ENCODE measurements around the gene NSUN3. TPM values are rescaled to one million over a fixed set of nuclear protein-coding genes. Genes with fewer than 3 reads are reported as not detected.
A peak's percentile ranks its signal among the peaks of the same experiment; 100 is the strongest.
"Not testable (repeated sequence)": the region's sequence is repeated elsewhere in the genome, so short reads cannot be mapped to it uniquely, and the experiment has no call there.

The NSUN3 gene
- total RNA-seq (2014; rRNA removed; shearing (Covaris generic)): 13.1 and 13.5 TPM in 2 replicates
- 4.4 and 5.4 TPM in 2 replicates for polyA plus RNA-seq (2015; cell fraction: cytosol; rRNA removed)
- 8.5 and 15.5 TPM in 2 replicates for polyA plus RNA-seq (2015; cell fraction: nucleus; rRNA removed)

DNA sequence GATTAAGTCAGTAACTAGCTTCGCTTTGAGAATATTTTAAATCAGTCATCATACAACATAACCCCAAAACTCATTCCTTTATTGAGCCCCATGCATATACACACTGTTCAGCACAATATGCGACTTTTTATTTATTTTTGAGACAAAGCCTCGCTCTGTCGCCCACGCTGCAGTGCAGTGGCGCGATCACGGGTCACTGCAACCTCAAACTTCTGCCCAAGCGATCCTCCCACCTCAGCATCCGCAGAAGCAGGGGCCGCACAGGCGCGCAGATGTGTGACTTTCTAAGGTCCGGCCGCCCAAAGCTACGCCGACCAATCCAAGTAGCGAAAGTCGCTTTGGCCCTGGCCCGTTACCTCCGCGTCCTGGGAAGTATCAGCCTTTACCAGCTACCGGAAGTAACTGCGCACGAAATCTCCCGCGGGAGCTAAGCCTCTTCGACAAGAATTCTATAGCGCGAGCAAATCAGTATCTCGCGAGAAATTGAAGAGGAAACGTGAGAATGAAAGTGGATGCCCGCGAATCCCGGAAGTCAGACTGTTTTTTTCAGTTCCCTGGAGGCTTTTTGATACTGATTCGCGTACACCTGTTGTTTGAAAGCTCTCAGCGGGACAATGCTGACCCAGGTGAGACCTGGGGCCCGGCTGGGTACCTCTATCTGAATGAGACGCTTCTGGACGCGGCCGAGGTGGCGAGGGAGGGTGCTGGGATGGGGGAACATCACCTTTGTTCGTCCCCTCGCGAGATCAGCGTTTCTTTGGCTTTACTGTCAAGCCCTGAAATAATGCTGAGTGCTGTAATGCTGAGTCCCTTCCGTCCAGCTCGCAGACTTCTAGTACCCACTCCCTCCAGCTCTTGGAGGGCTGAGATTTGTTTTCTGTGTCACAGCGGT is at the start of gene NSUN3, which contains the start of gene DHFR2:
Gene NSUN3, plus strand, starts transcription at position 549 of the 892 bp plus-strand sequence. Its CDS starts 66 bp downstream, at position 615.
Gene DHFR2, minus strand, starts transcription at position 404 of the 892 bp plus-strand sequence. CDS start 1,405 bp downstream, outside the sequence.
- in situ Hi-C loops (cut with HindIII; ENCODE audit: low pct_unique_long_range_greater_than_20kb, low sequenced_read_pairs): no loop called here
- DNase-seq (ENCODE audit: low read depth, low spot score): peak; percentile 98

DNA sequence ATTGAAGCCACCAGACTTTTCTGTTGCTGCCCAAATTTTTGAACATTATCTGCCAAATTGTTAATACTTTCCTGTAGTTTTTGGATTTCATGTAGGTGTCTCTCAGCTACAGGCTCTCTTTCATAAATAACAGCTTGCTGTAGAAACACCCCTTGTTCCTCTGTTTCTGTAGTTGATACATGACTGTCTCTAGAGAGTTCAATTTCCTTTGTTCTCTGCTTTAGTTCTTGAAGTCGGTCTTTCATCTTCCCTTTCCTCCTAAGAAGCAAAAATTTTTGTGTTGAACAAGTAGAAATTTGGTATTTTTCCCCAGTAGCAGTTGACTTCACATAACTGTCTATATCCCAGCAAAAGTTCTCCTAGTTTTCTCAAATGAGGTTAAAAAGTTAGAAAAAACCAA is 47.8 kb upstream of the NSUN3 start:
- in situ Hi-C loops (cut with HindIII; ENCODE audit: low pct_unique_long_range_greater_than_20kb, low sequenced_read_pairs): no loop called here

DNA sequence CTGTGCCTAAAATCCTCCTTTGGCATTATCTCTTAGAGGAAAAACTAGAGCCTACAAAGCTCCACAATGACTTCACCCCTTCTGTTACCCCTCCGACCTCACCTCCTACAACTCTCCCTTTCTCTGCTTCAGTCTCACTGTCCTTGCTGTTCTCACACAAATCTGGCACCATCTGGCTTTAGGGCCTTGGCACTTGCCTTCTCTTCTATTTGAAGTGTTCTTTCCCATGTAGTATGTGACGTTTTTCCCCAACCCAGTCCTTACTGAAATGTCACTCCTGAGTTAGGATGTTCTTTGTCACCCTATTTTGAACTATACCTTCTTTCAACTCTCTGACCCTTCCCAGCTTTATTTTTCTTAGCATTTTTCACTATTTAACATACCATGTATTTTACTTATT is 43.2 kb upstream of the NSUN3 start:
- in situ Hi-C loops (cut with HindIII; ENCODE audit: low pct_unique_long_range_greater_than_20kb, low sequenced_read_pairs): no loop called here
- no peak for DNase-seq (ENCODE audit: low read depth, low spot score)

More for the DNA sequence above, 47.8 kb upstream of the NSUN3 start:
- no peak for DNase-seq (ENCODE audit: low read depth, low spot score)

DNA sequence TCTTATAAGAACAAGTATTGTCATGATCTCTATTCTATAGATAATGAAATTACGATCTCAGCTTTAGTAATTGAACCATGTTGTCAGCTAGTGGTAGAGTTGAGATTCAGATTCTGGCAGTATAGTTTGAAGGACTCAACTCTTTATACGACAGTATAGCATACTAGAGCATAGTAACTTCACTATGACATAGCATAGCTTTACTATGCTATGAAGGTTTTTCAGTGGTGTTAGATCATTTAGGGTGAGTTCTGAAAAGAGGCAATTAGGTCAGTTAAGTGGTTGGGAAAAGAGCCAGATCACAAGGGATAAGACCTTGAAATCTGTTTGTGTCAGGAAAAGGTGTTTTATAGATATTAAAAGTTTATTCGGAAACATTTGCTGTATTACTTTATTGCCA is 42.6 kb upstream of the NSUN3 start:
- in situ Hi-C loops (cut with HindIII; ENCODE audit: low pct_unique_long_range_greater_than_20kb, low sequenced_read_pairs): no loop called here

DNA sequence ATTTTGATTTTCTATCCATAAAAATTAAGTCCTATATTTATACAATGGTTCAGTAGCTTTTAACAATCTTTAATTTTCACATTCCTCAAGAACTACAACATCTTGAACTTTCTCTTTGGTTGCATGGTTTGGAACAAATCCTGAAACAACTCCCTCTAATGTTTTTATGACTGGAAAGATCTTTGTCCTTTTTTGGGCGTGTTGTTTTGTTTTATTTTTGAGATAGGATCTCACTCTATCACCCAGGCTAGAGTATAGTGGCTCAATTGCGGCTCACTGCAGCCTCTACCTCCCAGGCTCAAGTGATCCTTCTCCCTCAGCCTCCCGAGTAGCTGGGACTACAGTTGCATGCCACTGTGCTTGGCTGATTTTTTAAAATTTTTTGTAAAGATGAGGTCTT is 38.5 kb upstream of the NSUN3 start:
- DNase-seq (ENCODE audit: low read depth, low spot score): no peak
- in situ Hi-C loops (cut with HindIII; ENCODE audit: low pct_unique_long_range_greater_than_20kb, low sequenced_read_pairs): no loop called here

More for the DNA sequence above, 42.6 kb upstream of the NSUN3 start:
- no peak for DNase-seq (ENCODE audit: low read depth, low spot score)

DNA sequence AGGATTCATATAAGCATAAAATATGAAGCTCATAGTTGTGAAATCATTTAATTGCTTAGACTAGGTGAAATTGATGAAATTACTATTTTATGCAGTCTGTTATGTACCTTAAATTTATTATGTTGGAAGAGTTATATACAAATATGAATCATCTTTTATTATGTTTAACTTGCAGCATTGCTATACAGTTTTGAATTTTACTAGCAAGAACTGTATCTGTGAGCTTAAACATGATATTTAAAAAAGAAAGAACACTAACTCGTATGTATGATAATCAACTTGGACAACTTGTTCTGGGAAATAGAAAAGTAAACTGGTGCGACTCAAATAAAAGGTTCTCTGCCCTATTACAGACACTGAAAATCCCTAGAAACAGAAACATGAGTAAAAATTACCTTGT is 36.2 kb upstream of the NSUN3 start:
- in situ Hi-C loops (cut with HindIII; ENCODE audit: low pct_unique_long_range_greater_than_20kb, low sequenced_read_pairs): no loop called here
- DNase-seq (ENCODE audit: low read depth, low spot score): no peak

DNA sequence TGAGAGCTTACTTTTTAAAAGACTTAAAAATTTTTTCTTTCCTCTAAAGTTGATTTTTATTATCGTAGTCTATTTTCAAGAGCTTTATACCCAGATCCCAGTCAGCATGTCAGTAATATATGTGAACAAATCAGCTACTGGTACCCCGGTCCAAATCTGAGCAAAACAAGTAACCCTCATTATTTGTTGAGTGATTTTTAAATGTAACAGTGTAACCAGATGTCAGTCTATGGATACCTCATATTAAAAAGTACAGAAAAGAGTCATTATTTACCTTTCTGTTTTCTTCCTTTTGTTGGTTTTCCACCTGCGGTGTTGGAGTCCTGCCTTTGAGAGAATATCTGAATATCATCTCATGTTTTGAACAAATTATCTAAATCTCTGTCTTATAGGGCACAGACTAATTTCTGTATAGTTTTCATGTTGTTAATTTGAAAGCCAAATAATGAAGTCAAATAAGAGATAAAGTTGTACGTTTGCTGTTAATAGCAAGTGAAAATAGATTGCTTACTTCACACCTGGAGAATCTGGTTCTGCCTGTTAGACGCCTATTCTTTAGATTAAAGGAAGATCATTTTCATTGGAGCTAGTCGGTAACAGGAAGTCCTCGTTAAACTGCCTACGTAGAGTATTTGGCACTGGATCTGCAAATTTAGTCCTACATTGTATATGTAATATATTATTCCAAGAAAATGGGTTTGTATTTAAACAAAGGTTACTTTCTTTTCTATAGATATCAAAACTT is 34.6 kb upstream of the NSUN3 start, which contains the start of gene STX19:
Gene STX19, minus strand, starts transcription at position 505 of the 745 bp plus-strand sequence. CDS start 13,328 bp downstream, outside the sequence.
- no peak for DNase-seq (ENCODE audit: low read depth, low spot score)
- in situ Hi-C loops (cut with HindIII; ENCODE audit: low pct_unique_long_range_greater_than_20kb, low sequenced_read_pairs): no loop called here

DNA sequence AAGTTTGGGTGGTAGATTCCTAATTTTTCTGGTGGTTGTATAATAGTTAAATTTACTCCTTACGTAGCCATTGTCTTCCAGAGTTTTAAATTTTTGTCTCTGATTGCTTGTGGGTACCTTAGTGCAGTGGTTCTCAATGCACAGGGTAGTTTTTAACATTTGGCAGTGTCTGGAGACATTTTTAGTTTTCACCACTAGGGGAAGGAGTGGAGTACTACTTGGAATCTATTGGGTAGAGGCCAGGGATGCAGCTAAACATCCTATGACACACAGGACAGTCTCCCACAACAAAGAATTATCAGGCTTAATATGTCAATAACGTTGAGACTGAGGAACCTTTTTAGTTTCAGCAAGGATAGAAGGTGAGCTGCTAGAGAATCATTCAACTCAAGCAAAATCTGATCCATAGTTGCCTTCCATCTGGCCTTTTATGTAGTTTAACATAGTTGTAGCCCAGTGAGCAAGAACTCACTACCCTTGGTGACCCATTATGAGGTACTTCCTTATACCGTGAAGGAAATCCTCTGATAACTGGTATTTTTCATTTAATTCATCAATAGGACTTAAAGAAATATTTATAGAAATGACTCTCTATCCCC is 25.9 kb upstream of the NSUN3 start:
- peak; percentile 72 for DNase-seq (ENCODE audit: low read depth, low spot score)
- in situ Hi-C loops (cut with HindIII; ENCODE audit: low pct_unique_long_range_greater_than_20kb, low sequenced_read_pairs): no loop called here

DNA sequence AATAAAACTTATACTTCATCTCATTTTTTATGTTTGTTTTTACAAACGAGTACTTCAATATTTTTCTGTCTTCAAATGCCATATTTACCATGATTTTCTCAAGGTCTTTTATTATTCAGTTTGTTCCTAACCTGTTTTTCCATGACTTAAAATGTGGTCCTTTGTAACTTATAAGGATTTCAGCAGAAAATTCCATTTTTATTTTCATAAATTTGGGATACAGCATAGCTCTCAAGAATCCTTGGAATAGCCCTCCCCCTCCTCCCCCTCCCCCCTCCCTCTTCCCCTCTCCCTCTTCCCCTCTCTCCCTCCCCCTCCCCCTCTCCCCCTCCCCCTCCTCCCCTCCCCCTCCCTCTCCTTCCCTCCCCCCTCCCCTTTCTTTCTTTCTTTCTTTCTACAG is 19.6 kb upstream of the NSUN3 start:
- no peak for DNase-seq (ENCODE audit: low read depth, low spot score)
- in situ Hi-C loops (cut with HindIII; ENCODE audit: low pct_unique_long_range_greater_than_20kb, low sequenced_read_pairs): no loop called here

DNA sequence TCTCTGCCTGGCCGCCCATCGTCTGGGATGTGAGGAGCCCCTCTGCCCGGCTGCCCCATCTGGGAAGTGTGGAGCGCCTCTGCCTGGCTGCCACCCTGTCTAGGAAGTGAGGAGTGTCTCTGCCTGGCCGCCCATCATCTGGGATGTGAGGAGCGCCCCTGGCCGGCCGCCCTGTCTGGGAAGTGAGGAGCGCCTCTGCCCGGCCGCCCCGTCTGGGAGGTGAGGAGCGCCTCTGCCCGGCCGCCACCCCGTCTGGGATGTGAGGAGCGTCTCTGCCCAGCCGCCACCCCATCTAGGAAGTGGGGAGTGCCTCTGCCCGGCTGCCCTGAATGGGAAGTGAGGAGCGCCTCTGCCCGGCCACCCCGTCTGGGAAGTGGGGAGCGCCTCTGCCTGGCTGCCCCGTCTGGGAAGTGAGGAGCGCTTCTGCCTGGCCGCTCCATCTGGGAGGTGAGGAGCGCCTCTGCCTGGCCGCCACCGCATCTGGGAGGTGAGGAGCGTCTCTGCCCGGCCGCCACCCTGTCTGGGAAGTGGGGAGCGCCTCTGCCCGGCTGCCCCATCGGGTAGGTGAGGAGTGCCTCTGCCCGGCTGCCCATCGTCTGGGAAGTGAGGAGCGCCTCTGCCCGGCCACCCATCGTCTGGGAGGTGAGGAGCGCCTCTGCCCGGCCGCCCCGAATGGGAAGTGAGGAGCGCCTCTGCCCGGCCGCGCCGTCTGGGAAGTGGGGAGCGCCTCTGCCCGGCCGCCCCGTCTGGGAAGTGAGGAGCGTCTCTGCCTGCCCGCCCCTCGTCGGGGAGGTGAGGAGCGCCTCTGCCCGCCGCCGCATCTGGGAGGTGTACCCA is 18.5 kb upstream of the NSUN3 start:
- DNase-seq (ENCODE audit: low read depth, low spot score); in situ Hi-C loops (cut with HindIII; ENCODE audit: low pct_unique_long_range_greater_than_20kb, low sequenced_read_pairs): not testable (repeated sequence)

DNA sequence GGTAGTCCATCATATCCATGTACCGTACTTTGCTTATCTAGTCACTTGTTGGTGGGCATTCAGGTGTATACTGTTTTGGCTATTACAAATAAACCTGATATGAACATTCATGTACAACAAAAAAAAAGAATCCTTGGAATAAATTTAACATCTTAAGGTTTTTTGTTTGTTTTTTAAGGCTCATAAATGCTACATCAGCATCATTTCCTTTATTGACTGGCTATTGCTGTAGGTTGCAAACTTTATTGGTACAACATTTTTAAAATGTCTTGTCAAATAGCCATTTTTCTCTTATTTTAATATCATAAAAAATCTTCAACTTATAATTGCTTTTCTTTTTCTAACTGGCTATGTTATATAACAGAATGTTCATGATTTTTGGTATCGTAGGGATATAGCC is 16.3 kb upstream of the NSUN3 start:
- DNase-seq (ENCODE audit: low read depth, low spot score): no peak
- in situ Hi-C loops (cut with HindIII; ENCODE audit: low pct_unique_long_range_greater_than_20kb, low sequenced_read_pairs): no loop called here

DNA sequence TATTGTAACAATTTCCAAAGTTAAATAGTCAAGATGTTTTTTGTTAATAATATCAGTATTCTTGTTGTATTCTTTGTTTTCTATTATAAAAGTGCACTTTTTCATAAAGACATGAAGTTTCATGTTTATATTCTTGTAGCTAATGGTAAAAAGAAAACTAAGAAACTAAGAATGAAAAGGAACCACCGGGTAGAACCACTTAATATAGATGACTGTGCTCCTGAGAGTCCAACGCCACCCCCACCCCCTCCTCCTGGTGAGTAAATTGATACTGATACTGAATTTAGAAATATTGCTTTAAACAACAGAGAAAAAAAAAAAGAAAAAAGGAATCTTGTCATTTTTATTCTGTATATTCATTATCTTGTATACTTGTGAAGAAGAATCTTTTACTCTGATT is 13.6 kb upstream of the NSUN3 start:
- no peak for DNase-seq (ENCODE audit: low read depth, low spot score)
- in situ Hi-C loops (cut with HindIII; ENCODE audit: low pct_unique_long_range_greater_than_20kb, low sequenced_read_pairs): no loop called here

DNA sequence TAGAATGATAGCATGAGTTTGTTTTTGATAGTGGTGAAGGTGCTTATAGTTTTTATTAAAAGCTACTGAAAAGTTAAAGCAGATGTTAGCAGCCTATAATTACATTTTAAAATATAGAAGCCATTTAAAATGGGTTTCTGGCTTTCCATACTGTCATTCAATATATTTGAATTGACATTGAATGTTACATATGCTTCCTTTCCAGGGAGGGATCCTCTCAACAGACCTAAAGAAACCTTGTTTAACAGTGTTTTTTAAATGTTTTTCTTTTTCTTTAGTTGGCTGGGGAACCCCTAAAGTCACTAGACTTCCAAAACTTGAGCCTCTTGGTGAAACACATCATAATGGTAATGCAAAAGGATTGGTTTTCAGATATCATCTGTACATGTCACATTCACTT is 12.3 kb upstream of the NSUN3 start:
- DNase-seq (ENCODE audit: low read depth, low spot score): no peak
- in situ Hi-C loops (cut with HindIII; ENCODE audit: low pct_unique_long_range_greater_than_20kb, low sequenced_read_pairs): no loop called here

DNA sequence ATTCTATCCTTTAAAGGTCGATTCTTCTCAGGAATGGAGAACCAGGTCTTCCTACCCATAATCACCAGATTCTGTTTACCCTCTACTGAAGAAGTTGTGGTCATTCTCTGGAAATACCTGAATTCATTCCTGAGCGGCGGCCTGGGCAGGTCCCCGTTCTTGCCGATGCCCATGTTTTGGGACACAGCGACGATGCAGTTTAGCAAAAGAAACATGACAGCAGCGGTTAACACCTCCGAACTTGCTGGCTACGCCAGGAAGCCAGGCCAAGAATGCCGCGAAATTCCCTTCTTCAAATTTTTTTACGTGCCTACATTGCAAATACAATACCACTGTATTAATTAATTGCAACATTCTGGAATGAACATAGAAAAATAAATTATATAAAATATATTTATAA is 1.6 kb upstream of the NSUN3 start:
- in situ Hi-C loops (cut with HindIII; ENCODE audit: low pct_unique_long_range_greater_than_20kb, low sequenced_read_pairs): no loop called here
- DNase-seq (ENCODE audit: low read depth, low spot score): no peak

DNA sequence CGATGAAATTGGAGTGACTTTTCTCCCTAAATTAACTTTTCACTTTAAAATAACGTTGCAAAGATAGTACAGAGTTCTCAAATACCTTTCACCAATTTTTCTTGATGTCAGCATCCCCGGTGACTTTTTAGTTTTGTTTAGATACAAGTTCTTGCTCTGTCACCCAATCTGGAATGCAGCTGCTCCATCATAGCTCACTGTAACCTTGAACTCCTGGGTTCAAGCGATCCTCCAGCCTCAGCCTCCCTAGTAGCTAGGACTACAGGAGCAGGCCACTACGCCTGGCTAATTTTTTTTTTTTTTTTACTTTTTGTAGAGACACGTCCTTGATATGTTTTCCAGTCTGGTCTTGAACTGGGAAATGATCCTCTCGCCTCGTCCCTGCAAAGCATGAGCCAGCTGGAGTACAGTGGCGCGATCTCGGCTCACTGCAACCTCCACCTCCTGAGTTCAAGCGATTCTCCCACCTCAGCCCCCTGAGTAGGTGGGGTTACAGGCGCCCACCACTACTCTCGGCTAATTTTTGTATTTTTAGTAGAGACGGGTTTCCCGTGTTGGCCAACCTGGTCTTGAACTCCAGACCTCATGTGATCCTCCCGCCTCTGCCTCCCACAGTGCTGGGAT is 747 bp downstream of the NSUN3 start:
- DNase-seq (ENCODE audit: low read depth, low spot score): no peak
- in situ Hi-C loops (cut with HindIII; ENCODE audit: low pct_unique_long_range_greater_than_20kb, low sequenced_read_pairs): no loop called here

DNA sequence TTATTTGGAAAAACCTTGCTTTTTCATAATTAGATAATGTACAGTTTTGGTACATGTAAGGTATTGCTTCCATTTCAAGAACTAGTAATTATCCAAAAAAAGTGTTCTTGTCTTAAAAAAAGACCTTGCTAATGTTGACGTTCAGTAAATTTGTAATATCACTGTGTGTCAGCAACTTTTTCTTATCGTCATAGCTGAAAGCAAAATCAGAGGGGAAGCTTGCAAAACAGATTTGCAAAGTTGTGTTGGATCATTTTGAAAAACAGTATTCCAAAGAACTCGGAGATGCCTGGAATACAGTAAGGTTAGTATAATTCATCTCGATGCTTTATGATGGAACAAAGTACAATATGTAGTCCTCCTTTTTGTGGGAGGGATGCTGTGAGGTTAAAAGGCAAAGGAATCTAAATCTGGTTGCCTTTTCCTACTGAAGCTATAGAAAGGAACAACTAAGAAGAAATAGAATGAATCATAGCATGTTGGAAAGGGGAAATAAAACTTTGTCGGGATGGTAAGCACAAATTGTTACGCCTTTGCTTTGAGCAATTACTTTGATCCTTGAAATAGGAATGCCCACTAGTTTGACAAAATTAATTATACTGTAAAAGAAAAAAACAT is 1.5 kb downstream of the NSUN3 start:
- in situ Hi-C loops (cut with HindIII; ENCODE audit: low pct_unique_long_range_greater_than_20kb, low sequenced_read_pairs): no loop called here
- no peak for DNase-seq (ENCODE audit: low read depth, low spot score)
